DMS114 treated with DMSO at 0.1 percent for 48 hours (cell line): Measurements from ENCODE around the gene FYB1.

ENCODE experiments used
- DNase-seq: peaks from one replicate; lab custom pipeline; 2025; ENCODE audit not compliant: unreplicated experiment; lab: John Stamatoyannopoulos, UW

The FYB1 gene

DNA sequence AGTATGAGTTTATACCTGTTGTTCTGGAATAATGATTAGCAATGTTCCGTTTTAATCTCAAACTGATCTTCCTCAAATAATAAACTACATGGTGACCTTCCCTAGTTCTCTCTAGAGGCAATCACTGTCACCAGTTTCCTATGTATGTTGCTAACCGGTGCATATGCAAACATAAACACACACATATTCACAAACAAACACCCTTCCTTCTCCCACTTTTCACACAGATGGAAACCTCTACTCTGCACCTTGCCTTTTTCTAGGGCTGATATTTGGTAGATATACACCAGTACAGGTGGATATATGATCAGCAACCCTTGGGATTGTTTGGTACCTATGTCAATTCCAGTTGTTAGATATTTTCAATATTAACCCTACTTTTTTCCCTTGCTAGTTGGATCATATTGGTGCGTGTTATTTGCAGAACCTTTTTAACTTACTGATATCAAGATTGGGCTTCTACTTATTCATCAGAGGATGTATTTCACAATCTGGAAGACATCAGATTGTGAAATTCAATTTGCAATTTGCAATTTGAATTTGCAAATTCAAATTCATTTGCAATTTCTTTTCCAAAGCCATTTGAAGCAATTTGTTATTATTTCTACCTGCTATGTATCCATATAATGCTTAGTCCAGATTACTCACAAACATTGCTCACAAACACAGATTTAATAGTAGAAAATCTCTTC is 12.6 kb downstream of the FYB1 start:
- DNase-seq, result no peak

DNA sequence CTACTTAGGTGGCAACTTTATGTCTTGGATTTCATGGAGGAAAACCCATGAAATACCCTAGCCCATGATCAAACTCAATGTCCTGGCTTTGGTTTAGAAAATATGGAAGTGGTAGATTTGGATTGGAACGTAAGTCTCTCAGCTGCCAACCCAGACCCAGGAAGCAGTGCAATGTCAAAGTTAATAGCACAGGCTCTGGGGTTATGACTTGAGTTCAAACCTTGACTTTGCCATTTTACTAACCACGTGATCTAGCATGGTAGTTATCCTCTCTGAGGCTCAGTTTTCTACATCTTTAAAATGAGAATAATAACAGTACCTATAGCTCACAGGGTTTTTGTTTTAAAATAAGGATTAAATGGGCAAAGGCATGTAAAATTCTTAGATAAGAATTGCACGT is 13.8 kb downstream of the FYB1 start:
- DNase-seq, result no peak

DNA sequence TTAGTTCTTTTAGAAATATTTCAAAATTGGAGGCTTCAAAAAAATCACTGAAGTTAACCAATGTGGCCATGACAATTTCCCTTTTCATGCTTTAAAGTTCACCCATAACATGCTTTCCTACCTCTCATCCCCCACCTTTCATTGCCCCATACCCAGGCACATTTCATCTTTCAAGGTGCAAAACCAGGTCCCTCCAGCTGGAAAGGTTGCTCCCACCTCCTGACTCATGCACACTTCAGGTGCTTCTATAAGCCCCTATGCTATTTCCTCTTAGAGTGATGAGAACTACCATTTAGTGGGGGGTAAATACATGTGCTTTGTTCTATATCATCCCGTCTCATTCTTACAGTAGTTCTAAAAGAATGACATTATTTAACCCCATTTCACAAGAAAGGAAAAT is 15.4 kb downstream of the FYB1 start:
- DNase-seq, result no peak

DNA sequence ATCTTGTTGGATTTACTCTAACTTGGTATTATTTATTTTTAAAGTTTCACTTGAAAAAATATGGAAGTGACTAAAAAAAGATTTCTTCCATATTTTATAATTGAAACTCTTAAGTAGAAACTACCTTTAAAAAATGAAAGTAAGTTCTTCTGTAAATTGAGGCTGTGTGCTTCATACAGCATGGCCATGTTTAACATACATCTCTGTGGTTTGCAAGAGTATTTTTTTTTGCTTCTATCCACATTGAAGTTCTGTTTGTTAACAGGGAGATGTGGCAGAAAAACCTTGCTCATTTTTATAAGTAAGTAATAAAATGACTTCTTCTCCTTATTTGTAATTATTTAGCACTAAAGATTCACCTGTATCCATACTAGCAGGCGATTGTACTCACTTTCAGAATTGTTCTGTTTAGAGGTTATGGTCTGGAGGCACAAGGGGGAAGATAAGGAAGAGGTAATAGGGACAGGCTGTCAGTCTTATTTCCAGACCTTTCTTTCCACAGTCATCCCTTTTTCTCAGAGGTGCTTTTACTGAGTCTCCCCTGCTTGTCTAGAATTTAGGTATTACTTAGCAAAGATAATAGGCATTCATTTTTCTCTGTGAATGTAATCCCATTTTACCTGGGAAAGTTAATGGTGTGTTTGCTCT is 16.0 kb downstream of the FYB1 start:
- DNase-seq, result no peak

DNA sequence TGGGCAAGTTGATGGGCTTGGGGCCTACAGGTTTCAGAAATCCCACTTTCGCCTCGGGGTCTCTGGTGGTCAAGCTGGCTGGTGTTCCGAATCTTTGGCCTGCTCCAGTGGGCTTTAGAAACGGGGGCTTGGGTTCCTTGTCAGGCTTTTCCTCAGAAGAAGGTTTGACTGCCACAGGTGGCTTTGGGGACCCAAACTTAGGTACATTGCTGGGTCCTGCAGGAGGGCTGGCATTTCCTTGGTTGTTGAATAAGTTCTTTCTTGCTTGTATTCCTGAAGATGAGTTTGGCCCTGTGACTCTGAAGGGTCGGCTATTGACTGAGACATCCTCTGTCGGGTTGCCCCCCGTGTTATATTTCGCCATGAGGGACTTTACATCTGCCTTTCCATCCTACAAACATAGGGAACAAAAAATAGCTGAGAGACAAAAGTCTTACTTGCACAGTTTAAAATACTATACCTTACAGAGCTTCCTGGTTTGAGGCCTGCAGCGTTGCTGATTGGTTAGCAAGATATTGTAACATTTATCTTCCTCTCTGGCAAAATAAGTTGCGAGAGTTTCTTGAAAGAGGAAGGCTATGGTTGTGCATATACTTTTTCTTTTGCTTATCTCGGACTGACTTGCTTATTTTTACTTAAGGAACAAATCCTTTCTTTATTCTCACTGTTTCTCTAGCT is 16.6 kb downstream of the FYB1 start:
- DNase-seq, result no peak

DNA sequence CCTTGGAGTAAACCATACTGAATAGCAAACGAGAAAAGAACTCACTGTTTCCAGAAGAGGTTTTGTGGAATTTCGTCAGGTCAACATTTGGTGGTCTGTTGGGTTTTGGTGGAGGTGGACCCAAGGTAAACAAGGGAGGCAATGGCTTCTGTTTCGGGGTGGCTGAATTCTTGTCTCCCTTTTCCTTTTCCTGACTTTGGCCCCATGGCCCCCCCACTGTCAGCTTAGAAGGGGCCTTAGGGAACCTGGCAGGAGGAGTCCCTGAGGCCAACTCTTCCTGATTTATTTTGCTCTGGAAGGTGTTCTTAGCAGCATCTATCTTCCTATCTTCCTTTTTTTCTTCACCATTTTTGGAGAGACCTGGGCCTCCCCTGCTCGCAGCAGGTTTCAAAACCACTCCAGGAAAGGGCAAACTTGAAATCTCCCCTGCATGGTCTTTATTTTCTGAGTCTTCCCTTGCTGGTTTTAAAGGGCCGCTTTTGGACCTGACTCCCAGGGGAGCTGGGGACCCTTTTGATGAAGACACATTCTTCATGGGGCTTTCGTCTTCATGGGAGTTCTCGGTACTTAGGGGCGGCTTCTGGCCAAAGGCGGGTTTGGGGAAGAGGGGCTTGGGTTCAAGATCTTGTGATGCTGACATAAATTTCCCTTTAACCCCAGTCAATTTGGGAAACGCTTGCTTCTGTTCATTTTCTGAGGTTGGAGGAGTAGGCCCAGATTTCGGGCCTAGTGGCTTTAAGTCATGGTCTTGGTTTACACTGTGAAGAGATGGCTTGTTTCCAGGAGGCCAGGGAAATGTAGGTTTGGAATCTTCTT is 17.4 kb downstream of the FYB1 start:
- no peak for DNase-seq

DNA sequence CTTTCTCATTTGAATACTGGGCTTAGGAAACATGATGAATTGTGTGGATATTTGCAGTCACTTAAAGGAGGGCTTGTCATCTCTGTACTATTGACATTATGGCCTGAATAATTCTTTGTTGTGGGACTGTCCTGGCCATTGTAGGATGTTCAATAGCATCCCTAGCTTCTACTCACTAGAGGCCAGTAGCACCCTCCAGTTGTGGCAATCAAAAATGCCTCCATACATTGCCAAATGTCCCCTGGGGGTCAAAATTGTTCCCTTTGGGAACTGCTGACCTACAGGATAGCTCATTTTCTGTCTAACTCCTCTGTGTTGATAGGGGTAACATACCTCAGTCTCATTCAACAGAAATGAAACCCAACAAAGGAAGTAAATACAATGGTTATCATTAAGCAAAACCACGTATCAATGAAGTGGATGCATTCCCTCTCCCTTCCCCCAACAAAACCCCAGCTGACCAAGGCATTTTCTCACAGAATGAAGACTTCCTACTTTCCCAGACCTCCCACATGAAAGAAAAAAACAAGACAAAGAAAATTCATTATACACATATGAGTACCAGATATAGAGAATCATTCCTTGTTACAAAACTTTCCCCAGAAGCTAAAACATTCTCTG is 18.1 kb downstream of the FYB1 start:
- no peak for DNase-seq

DNA sequence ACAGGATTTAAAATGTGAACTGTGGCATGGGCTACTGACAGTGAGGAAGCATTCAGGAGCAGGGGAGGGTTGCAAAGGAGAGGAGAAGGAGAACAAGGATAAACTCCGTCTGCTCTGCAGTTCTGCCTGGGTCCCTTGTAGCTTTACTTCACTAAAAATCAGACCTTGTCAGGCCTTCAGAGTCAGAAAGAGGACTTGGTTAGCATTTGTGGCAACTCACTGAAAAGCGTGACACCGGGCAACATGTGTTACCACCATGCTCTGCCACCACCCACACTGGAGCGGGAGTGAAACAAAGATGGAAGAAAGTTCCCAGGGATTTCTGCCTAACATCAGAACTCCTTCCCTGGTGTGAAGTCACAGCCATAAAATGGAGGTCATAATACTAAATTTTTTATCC is 19.3 kb downstream of the FYB1 start:
- no peak for DNase-seq

DNA sequence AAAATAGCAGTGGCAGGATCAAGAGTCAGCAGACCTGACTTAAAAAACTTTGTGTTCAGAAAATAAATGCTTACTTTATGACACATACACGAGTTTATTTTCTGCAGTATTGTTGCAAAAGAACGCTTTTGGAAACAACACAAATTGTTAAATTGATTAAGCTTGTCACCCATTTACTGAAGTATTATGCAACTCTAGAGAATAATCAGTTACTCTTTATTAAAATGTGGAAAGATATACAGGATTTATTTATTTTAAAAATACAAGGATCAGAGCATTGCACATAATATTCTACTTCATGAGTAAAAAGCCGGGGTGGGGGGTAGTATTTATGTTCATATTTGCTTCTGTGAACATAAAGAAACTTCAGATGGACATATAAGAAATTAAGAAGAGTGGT is 20.0 kb downstream of the FYB1 start:
- DNase-seq, result no peak

DNA sequence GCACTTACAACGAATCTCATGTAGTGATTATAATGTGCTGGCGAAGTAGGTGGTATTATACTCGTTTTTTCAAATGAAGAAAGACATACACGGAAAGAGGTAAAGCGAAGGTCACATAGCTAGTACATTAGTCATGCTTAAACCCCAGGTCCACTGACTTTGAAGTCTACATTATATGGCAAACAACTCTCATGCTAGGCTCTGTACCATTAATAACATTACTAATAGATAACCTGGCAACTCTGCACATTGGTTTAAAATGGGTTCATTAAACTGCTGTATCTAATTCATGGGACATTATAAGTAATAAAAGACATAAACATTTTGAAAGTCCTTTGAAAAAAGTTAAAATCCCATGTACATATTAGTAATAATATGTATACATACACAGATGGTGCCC is 21.2 kb downstream of the FYB1 start:
- no peak for DNase-seq

DNA sequence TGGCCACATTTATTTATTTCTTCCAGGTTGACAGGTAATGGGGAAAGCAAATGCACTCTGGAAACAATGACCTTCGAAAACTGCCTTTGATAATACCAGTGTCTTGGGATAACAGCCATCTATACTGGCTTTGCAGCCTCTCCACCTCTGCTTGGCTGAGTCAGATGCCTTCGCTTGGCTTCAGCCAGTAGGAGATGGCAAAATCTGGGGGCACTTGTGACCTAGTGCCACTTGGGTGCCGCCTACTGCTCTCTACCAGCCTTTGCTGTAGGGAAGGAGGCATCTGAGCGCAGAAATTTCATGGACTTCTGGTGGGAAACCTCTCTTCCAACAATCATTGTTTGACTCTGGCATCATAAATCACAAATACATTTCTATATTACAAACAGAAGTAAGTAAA is 21.8 kb downstream of the FYB1 start:
- no peak for DNase-seq

DNA sequence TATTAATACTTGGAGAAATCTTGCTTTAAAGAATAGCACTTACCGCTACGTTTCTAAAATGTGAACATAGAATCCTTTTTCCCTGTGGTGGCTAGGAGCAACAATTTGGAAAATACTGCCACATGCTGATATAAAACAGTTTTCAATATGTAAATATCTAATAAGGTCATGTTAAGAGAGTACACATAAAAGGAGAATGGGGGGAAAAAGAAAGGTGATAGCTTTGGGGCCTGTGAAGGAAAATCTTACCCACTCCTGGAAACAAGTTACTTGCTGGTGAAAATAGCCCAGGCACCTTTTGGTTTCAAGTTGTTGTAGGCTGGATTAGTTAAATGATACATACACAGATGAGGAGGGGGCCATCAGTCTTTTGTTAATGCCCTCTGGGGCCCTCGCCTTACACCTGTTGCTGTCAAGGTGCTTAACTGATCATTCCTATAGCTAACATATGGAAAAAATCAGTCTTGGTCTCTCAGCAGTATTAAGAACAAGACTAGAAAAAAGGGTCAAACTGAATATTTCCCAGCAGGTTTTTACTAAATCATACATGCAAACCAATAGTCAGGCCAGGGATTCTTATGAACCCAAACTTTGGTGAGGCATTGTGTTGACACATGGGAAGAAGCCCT is 24.1 kb downstream of the FYB1 start:
- DNase-seq, result no peak

DNA sequence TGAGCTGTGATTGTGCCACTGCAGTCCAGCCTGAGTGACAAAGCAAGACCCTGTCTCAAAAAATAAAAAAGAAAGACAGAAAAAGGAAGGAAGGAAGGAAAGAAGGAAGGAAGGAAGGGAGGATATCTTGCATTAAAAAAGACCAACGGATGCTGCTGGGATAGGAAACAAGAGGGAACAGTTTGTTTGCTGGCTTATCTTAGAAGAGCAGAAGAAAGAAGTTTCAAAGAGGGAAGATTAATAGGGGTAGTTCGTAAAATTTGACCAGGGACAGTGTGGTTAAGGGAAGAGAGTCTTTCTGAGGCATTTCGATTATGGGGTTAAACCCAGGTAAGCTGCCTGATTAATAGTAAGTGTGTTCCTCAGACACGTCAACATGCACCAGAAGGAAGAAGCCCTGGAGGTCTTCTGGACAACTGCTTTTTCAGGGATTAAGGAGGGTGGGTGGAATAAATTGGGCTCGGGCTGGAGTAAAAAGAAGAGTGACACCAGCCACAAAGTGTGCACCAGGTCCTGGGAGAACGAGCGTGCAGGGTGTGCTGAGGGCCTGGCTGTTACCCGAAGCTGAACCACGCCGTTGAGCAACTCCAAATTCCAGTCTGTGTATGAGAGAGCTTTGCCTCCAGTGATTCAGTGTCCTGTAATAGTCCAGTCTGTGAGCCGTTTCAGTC is 24.8 kb downstream of the FYB1 start:
- DNase-seq, result no peak

DNA sequence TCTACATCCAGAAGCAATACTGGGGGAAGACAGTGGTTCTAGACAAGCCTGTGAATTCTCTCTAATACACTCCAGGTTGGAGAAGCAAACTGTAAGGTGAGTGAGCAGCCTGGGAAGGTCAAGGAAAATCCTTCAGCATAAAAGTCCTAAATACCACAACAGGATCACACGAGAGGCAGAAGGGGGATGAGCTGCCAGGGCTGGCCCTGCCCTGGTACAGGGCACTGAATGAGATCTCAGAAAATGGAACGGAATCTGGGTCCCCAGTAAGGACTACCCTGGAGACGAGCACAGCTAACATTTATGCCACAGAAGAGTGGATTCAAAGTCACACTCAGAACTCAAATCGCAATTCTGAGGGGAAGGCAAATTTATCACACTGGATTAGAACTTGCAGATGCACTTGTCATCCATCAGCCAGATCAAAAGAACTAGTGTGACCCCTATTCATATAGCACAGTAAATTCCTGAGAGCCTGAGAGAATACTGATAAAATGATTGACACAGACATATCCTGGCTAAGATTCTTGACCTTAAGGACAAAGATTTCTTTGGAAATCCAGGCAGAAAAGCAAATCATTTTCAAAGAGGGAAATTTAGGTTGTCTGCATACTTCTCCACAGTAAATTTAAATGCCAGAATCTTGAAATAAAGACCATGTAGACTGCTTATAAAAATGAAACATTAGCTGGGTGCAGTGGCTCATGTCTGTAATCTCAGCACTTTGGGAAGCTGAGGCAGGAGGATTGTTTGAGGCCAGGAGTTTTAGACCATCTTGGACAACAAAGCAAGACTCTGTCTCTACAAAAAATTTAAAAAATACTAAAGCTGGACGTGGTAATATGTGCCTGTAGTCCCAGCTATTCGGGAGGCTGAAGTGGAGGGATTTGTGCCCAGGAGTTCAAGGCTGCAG is 25.6 kb downstream of the FYB1 start:
- no peak for DNase-seq

DNA sequence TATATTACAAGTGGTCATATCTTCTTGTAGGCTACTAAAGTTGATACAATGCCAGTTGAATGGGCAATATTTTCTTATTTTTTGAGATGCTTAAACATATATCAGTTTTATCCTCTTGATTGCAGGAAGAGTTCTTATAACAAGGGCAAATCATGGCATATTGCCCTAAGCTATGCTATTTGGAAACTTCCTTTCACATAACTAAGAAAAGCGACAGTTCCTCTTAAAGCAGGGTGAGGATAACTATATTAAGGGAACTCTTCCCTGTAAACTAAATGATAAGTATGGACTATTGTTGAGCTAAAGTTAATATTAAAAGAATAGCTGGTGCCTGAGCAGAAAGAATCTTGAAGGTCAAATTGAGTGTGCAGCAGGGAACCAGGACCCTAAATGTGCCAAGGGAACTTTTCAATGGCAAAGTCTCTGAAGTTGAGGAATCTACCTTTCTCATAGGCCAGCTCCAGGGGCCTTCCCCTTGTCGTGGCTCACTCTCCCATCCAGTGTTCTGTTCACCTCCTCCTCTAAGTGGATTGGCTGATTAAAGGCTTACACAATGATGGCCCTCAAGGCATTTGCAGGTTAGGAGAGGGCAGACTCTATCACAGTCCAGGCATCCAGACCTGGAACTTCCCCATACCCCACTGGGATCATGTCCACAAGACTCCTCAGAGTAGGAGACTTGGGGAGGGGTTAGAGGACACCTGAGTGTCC is 26.8 kb downstream of the FYB1 start:
- DNase-seq, result no peak

DNA sequence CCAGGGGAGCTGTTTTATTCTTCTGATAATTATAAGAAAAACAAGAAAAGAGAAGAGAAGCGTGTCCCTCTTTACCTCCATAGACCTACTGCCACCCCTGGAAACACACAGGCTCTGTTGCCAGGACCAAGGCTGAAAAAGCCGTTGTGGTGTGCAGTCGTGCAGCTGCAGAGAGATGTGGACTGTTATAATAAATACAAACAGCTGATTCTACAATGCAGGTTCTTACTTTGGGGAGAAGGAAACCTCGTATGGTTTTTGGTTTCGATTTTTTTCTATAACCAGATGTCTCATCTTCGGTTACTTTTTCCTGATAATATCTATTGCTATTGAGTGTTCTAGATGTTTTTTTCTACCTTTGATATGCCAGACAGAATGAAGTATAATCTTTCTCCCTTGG is 28.1 kb downstream of the FYB1 start:
- no peak for DNase-seq

DNA sequence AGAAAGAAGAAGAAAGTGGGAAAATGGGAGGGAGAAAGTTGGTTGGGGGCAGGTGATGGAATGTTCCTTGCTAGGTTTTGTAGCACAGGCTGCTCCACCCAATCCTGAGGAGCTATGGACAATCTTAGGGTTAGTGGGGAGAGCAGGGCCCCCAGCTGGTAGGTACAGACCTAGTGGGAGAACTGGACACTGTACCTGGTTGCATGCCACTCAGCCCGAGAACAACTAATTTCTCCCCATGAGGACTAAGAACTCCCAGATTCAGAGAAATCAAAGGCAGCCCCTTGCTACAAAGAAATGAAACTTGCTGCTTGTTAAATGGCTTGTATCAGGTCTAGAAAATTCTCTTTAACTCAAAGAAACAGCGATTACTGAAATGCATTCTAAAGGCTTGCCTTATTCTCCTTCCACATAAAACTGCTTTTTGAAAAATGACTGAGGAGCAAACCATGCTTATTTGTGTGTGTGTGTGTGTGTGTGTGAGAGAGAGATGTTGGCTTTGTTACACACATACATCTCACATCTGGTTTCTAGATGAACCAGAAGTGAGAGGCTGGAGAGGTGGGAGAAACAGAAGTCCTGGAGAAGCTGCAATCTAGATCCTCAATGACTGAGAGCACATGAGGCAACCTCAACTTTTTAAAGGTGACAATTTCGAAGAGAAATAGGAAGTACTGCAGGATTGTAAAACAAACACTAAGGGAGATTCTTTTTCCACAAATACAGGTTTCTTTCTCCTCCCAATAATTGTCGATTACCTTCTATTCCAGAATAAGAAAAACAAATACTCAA is 28.9 kb downstream of the FYB1 start:
- no peak for DNase-seq
